Measurements from ENCODE around the gene AFF1.

DNA sequence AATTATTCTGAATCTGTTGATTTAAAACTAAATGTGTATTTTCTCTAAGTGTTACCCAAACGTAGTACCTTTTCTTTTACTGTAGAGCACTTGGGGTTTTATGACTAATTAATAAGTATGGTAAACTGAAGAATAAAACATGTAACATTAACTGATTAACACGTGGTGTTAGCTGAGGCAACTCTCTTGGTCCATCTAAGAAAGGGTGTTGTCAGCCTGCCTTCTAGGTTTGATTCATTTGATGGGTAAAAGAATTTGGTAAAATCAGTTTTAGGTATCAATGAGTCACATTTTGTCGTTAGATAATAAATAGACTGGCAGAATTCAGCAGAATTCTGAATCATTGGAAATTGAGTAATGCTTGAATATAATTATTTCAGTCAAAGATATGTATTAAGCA lies 99.7 kb downstream of the AFF1 start:
- TF ChIP-seq, protein P1, sequence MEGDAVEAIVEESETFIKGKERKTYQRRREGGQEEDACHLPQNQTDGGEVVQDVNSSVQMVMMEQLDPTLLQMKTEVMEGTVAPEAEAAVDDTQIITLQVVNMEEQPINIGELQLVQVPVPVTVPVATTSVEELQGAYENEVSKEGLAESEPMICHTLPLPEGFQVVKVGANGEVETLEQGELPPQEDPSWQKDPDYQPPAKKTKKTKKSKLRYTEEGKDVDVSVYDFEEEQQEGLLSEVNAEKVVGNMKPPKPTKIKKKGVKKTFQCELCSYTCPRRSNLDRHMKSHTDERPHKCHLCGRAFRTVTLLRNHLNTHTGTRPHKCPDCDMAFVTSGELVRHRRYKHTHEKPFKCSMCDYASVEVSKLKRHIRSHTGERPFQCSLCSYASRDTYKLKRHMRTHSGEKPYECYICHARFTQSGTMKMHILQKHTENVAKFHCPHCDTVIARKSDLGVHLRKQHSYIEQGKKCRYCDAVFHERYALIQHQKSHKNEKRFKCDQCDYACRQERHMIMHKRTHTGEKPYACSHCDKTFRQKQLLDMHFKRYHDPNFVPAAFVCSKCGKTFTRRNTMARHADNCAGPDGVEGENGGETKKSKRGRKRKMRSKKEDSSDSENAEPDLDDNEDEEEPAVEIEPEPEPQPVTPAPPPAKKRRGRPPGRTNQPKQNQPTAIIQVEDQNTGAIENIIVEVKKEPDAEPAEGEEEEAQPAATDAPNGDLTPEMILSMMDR (IDR thresholded peaks at IDR 0.05): no peak
- no peak for TF ChIP-seq POLR2A (IDR thresholded peaks at IDR 0.05)
- no peak for TF ChIP-seq POLR2AphosphoS5 (IDR thresholded peaks at IDR 0.05)
